ENCODE data around the gene PPP2R2C. TPM values are rescaled to one million over a fixed set of nuclear protein-coding genes. Genes with fewer than 3 reads are reported as not detected.

The PPP2R2C gene
- total and polyA plus RNA-seq, 10 of the 15 experiments (the other 5 are each of a cell fraction or from before 2014, with no cell fraction given) = 0.13 to 0.15 TPM; not detected in 8

DNA sequence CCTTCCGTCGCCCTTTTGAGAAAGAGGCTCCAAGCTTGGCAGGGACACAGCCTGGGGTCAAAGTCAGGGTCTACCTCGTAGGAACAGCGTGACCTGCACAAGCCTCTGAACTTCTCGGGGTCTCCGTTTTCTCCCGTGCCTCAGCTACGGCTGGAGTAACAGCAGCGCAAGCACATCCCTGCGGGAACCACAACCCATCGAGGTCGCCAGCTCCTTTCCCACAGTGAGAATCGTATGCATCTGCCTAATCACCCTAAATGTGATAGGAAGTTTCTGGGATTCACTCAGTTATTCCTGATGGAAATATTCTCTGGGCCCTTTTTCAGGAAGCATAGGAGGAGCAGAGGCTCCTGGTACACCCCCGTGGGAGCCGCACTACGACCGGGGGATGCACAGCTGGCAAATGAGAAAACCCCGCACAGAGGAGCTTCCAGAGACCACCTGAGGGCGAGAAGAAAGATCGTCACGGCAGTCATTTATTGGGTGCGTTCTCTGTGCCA lies 24.7 kb downstream of the PPP2R2C start (continued):
- TF ChIP-seq, protein P1, sequence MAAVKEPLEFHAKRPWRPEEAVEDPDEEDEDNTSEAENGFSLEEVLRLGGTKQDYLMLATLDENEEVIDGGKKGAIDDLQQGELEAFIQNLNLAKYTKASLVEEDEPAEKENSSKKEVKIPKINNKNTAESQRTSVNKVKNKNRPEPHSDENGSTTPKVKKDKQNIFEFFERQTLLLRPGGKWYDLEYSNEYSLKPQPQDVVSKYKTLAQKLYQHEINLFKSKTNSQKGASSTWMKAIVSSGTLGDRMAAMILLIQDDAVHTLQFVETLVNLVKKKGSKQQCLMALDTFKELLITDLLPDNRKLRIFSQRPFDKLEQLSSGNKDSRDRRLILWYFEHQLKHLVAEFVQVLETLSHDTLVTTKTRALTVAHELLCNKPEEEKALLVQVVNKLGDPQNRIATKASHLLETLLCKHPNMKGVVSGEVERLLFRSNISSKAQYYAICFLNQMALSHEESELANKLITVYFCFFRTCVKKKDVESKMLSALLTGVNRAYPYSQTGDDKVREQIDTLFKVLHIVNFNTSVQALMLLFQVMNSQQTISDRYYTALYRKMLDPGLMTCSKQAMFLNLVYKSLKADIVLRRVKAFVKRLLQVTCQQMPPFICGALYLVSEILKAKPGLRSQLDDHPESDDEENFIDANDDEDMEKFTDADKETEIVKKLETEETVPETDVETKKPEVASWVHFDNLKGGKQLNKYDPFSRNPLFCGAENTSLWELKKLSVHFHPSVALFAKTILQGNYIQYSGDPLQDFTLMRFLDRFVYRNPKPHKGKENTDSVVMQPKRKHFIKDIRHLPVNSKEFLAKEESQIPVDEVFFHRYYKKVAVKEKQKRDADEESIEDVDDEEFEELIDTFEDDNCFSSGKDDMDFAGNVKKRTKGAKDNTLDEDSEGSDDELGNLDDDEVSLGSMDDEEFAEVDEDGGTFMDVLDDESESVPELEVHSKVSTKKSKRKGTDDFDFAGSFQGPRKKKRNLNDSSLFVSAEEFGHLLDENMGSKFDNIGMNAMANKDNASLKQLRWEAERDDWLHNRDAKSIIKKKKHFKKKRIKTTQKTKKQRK (IDR thresholded peaks at IDR 0.05; ENCODE audit: low read depth, low read length) = no peak
- TF ChIP-seq RFX5 (IDR thresholded peaks at IDR 0.05; ENCODE audit: low read depth, low read length) (no peak), PML (IDR thresholded peaks at IDR 0.05; ENCODE audit: low read length) (no peak), SP1 (IDR thresholded peaks at IDR 0.05; ENCODE audit: low read depth, low read length) (no peak)

DNA sequence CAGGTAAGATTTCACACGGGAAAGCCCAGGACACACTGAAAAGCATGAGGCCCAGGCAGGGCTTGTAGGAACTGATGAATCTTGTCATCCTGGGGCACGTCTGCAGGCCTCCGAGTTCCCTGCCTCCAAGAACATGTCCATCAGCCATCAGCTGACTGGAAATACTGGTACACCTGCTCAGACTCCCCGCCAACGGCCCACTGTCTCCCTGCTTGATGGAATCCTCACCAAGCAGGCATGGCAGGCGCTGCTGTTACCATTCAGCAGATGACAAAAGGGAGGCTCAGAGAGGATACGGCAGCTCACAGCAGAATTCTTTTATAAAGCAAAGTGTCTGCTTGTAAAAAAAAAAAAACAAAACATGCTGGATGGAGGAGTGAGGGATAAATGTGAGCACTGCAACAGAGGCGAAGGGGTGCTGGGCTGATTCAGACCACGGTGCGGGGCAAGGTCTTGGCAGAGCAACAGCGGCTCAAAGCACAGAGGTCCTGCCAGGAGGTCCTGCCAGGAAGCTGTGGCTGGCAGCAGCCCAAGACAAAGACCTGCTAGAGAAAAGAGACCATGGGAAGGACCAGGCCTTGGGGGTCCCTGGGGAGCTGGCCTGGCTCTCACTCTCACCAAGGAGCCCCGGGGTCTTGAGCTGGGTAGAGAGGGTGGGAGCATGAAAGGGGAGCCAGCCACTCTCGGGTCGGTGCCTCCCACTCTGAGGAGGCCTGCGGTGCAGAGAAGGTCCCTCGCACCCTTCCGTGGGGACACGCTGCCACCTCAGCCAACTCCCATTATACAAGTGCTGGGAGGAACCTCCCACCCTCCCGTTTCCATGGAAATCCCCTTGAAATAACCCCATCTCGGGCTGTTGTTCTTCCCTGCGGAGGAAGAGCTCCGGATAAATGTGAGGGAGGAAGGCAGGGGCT lies 25.6 kb downstream of the PPP2R2C start:
- no peak for FAIRE-seq
- Histone ChIP-seq H3K36me3 (ENCODE audit: control insufficient read depth in 2 of 2, insufficient read depth in 2 of 2, low read length in 1 of 2) (no peaks in the 10 kb centered on the region), H3K9me3 (replicated peaks; ENCODE audit: control insufficient read depth, insufficient read depth, low read length) (no peaks in the 10 kb centered on the region), H3K4me2 (ENCODE audit: control insufficient read depth, insufficient read depth) (no peak overlapping the region), H3K9ac (ENCODE audit: control insufficient read depth, insufficient read depth, low read length) (no peak overlapping the region), H3K4me3 (no peak overlapping the region), H4K20me1 (ENCODE audit: control insufficient read depth, insufficient read depth) (no peaks in the 10 kb centered on the region), H3K4me1 (ENCODE audit: control insufficient read depth, insufficient read depth, low read length) (no peaks in the 10 kb centered on the region), H3K79me2 (ENCODE audit: control insufficient read depth, insufficient read depth, low read length) (no peaks in the 10 kb centered on the region), H3K27me3 (replicated peaks in 1 of 2; ENCODE audit: control insufficient read depth in 2 of 2, insufficient read depth in 2 of 2, low read length in 1 of 2) (peaks cover 0 to 5% of the 10 kb centered on the region in 2 experiments; a peak in 3 of 4 replicates), H2AFZ (ENCODE audit: control insufficient read depth, low read depth, low read length) (no peak overlapping the region), H3K27ac (ENCODE audit: control insufficient read depth, insufficient read depth) (no peak overlapping the region)
- RAD21 ChIA-PET (ENCODE audit: unreplicated experiment) = no interaction called here
- ATAC-seq = no peak
- intact Hi-C loops (cut with micrococcal nuclease; ENCODE audit: unreplicated experiment) = no loop called here
- SMC1A ChIA-PET (ENCODE audit: uncharacterized antibody, unreplicated experiment) = no interaction called here
- 19% methylated on average over 22 of the region's 22 CpGs for WGBS (ENCODE audit: insufficient coverage, insufficient replicate concordance, low lambda C conversion rate, missing lambda C conversion rate)
- in situ Hi-C loops (cut with MboI) = no loop called here
- POLR2A ChIA-PET = interaction anchor here (0.6 kb wide), 1 partner anchor 22 kb away, joined by 5 read pairs; no protein-coding TSS in a partner anchor
- no TSS peak for BruUV-seq (replicated peaks)
- no peak for DNase-seq (ENCODE audit: low read depth, low spot score)
- CTCF ChIA-PET = no interaction called here
- no peak for TF ChIP-seq ZNF622 (IDR thresholded peaks at IDR 0.05)
- no peak for TF ChIP-seq SMAD1 (IDR thresholded peaks at IDR 0.05; ENCODE audit: low read depth, partially characterized antibody)
- no peak for TF ChIP-seq POU2F2 (IDR thresholded peaks at IDR 0.05; ENCODE audit: borderline replicate concordance, low read depth, low read length)
- no peak for TF ChIP-seq NFXL1 (IDR thresholded peaks at IDR 0.05; ENCODE audit: borderline replicate concordance)
- TF ChIP-seq NFIC (IDR thresholded peaks at IDR 0.05; ENCODE audit: low read depth, low read length) = no peak
- no peak for TF ChIP-seq BHLHE40 (IDR thresholded peaks at IDR 0.05; ENCODE audit: borderline replicate concordance in 1 of 2, low read depth in 2 of 2, low read length in 1 of 2)
- no peak for TF ChIP-seq TARDBP (IDR thresholded peaks at IDR 0.05; ENCODE audit: borderline replicate concordance)
- TF ChIP-seq NFYB (IDR thresholded peaks at IDR 0.05; ENCODE audit: insufficient read depth, low read depth, low read length) = no peak
- no peak for TF ChIP-seq MTA3 (IDR thresholded peaks at IDR 0.05; ENCODE audit: borderline replicate concordance, low read length)
- TF ChIP-seq, protein P2, sequence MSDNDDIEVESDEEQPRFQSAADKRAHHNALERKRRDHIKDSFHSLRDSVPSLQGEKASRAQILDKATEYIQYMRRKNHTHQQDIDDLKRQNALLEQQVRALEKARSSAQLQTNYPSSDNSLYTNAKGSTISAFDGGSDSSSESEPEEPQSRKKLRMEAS (IDR thresholded peaks at IDR 0.05; ENCODE audit: low read depth, low read length) = no peak
- TF ChIP-seq, protein P3, sequence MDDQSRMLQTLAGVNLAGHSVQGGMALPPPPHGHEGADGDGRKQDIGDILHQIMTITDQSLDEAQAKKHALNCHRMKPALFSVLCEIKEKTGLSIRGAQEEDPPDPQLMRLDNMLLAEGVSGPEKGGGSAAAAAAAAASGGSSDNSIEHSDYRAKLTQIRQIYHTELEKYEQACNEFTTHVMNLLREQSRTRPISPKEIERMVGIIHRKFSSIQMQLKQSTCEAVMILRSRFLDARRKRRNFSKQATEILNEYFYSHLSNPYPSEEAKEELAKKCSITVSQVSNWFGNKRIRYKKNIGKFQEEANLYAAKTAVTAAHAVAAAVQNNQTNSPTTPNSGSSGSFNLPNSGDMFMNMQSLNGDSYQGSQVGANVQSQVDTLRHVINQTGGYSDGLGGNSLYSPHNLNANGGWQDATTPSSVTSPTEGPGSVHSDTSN (IDR thresholded peaks at IDR 0.05; ENCODE audit: insufficient replicate concordance, low read depth, low read length) = no peak
- no peak for TF ChIP-seq BACH1 (IDR thresholded peaks at IDR 0.05; ENCODE audit: borderline replicate concordance)
- TF ChIP-seq TBL1XR1 (IDR thresholded peaks at IDR 0.05; ENCODE audit: low read depth, low read length) = no peak

Data from GM12878 (cell line).